Measurements from ENCODE around the gene MSN.
"Not testable (repeated sequence)": the region's sequence is repeated elsewhere in the genome, so short reads cannot be mapped to it uniquely, and the experiment has no call there.

MSN gene

DNA sequence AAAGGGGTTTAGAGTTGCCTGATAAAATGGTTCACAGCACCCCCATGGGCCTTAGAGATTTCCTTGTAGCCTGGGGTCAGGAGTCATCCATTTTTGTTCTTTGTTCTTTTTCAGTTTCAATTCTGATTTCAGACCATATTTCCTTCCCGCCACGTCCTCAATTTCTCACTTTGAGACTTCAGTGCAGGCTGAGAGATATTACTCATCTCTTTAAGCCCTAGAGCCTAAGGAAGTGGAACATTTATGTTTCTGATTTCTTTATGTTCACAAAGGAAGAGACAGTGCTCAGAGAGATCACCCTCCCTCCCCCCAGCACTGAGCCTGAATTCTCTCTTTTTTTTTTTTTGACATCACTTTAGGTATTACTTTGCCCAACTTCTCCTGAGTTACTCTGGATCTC, 56.3 kb downstream of the MSN start:
- DNase-seq: no peak

DNA sequence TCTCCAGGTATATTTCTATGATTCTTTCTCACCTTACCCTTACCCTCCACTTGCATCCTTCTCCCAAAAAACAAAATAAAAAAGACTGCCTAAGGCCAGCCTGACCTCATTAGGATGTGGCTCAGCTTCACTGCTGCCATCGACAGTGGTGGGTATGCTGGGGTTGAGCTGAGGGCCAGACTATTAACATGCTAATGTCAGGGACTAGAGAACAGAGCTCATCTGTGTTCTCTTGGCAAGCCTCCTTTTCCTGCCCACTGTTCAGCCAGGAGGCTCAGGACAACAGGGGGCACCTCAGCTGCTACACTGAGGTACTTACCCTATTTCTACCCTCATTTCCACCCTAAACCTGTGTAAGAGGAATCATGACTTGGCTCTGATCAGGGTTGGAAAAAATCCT, 59.3 kb downstream of the MSN start:
- DNase-seq: no peak

DNA sequence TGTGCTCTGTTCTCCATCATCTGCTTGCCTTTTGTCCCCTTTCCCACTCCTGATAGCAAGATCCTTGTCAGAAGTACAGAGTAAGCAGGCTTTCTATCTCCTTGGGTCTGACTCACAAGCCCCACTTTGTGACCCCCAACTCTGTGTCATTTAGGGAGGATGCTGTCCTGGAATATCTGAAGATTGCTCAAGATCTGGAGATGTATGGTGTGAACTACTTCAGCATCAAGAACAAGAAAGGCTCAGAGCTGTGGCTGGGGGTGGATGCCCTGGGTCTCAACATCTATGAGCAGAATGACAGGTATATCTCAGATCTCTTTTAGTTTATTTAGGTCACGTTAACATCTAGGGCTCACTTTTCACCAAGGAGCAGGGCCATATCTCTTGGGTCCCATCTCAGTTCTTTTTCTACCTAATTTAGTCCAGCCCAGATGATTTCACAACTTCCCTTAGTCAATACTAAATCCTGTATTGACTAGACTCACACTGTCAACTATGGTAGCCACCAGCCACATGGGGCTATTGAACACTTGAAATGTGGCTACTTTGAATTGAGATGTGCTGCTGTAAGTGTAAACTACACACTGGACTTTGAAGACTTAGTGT, 64.3 kb downstream of the MSN start:
- DNase-seq: no peak

DNA sequence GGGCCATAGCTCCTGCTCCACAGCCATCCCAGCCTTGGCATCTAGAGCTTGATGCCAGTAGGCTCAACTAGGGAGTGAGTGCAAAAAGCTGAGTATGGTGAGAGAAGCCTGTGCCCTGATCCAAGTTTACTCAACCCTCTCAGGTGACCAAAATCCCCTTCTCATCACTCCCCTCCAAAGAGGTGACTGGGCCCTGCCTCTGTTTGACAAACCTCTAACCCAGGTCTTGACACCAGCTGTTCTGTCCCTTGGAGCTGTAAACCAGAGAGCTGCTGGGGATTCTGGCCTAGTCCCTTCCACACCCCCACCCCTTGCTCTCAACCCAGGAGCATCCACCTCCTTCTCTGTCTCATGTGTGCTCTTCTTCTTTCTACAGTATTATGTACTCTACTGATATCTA, 73.5 kb downstream of the MSN start:
- DNase-seq: no peak

DNA sequence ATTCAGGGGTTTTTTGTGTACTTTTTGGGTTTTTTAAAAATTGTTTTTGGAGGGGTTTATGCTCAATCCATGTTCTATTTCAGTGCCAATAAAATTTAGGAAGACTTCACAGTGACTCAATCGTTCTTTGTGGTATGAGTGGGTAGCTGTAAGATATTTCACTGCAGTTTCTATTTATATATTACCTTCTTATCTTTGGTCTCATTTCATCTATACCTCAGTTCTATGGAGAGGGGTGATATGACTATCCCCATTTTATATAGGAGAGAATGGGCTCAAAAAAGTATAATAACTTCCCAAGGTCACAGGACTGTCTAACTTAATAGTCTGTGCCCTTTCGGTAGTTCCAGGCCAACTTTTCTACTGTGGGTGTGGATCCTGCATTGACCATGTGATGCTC, 74.4 kb downstream of the MSN start:
- no peak for DNase-seq

DNA sequence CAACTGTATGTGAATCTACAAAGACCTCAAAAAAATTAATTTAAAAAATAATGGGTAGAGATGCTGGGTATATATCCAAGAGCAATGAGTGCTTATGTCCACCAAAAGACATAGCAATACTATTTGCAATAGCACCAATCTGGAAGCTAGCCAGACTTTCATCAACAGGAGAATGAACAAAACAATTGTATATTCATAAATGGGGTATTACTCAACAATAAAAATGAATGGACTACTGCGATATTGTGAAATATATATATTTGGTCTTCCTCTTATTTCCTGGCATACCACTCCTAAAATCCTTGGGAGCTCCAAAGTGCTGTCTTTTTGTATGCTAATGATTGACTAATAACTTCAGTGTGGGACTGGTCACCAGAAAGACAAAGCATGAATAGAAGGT, 77.5 kb downstream of the MSN start:
- no peak for DNase-seq

DNA sequence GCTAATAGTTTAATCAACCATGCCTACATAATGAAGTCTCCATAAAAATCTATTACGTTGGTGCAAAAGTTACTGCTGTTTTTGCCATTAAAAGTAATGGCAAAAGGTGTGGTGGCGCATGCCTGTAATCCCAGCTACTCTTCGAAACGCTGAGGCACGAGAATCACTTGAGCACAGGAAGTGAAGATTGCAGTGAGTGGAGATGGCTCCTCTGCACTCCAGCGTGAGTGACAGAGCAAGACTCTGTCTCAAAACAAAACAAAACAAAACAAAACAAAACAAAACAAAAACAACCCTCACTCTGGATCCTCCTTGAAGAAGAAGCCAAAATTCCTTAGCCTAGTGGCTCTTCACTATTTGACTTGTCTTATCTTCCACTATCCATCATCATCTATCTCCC, 78.0 kb downstream of the MSN start:
- no peak for DNase-seq

DNA sequence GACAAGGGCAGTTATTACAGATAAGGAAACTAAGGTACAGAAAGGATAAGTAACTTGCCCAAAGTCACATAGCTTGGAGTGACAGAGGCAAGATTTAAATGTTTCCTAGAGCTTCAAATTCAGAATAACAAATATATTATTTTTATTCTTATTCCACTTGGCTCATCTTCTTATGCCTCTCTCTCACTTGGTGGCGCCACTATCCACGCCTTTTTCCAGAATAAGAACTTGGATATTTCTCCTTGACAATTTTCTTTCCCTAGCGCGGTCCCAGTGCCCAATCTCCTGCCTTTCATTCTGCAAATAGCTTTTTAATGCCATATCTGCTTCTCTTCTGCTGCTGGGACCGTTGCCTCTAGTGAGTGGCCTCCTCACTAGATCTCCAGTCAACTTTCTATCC, 78.5 kb downstream of the MSN start:
- no peak for DNase-seq

DNA sequence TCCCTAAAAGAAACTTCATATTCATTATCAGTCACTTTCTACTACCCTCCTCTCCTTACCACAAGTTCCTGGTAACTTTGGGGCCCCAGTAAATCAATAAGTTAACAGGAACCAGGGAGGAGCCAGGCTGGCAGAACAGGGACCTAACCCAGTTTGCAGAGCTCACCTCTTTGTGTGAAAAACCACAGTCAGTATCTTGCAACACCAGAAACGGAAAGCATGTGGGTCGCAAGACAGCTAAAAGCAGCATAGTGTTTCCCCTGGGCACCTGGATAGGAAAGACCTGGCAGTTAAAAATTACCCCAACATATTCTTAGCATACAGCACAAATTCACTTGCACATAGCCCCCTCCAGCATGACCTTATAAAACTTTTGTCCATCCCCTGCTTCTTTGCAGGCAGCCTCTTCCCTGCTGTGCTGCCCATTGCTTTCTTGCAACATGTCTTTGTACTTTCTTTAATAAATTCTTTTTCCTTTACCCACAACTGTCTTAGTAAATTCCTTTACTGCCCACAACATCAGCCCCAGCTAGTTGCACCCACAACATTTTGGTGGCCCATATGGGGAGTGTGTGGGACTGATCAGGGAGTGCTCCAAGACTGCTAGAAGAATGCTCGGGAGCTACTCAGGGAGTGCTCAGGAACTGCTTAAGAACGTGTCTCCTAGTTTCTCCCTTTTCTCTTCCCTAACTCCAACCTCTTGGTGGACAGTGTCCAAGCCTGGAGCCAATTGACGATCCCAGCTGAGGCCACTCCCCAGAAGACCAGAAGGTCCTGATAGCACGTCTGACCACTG, 83.4 kb downstream of the MSN start:
- DNase-seq: no peak

DNA sequence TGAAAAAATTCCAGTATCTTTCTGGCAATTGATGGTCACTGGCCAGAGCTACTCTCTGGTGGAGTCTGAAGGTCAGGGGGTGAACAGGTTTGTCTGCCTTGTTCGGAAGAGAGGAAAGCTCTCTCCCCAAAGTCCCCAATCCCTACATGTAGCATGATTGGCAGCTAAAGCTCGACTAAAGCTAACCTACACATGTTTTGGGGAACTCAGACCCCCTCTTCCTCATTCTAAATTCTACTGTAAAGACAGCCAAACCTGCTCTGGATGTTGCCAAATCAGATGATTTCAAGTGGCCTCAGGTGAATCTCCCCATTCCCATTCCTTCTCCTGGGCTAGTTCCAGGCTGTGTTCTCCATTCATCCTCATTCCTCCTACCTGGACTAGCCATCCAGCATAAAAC, 84.1 kb downstream of the MSN start:
- no peak for DNase-seq

DNA sequence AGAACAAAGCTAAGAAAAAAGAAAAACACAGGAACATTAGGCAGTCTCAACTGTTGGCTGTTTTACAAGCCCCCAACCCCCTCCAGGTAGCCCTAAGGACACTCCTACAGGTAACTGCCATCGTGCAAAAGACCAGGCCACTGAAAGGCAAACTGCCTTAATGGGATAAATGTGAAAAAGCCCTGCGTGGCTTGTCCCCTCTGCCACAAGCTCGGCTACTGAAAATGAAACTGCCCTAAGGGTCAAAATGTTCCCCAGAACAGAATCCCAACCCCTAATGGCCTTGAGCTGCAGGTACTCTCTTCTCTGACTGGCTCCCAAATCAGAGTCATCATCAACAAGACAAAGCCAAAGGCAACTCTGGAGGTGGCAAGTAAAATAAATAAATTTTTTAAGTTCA, 84.8 kb downstream of the MSN start:
- no peak for DNase-seq

DNA sequence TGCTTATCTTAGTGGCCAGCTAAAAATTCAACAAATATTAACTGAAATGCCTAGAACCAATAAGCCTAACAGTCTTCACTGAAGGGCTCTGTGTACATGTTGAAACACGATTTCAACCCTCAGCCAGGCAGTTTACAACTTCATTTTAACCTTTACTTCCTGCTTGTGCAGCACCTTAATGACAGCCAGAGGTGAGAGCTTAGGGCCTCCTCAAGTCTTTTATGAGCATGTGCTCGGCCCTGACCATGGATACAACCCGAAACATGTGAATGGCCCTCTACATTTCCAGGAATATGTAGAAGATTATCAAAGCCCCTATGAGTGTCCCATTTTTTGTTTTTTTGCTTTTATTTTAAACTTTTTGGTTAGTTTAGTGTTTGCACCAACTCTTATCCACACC, 88.3 kb downstream of the MSN start:
- no peak for DNase-seq

DNA sequence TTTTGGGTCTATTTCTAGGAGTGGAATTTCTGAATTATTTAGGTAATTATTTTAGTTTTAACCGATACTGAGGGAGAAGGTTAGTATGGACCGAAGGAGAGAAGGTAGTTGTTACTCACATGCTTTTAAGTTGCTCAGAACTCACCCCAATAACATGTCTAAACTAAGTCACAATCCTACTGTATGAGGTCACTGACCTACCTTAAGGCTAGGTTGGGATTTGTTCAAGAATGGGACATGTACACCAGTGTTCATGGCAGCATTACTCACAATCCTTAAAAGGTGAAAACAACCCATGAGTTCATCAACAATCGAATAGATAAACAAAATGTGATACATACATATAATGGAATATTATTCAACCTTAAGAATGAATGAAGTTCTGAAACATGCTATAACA, 90.5 kb downstream of the MSN start:
- no peak for DNase-seq

DNA sequence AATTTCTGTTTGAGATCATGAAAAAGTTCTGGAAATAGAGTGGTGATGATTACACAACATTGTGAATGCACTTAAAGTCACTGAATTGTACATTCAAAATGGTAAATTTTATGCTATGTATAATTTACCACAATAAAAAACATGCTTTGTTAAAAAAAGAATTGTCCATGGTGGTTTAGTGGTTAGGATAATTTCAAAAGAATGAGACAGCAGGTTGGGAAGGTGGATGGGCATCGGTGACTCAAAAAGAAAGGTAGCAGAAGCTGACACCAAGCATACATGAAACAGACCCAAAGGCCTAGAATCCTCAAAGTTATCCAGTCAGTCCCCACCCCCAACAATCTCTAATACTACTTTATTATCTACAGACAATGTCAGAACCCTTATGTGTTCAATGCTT, 91.1 kb downstream of the MSN start:
- no peak for DNase-seq

DNA sequence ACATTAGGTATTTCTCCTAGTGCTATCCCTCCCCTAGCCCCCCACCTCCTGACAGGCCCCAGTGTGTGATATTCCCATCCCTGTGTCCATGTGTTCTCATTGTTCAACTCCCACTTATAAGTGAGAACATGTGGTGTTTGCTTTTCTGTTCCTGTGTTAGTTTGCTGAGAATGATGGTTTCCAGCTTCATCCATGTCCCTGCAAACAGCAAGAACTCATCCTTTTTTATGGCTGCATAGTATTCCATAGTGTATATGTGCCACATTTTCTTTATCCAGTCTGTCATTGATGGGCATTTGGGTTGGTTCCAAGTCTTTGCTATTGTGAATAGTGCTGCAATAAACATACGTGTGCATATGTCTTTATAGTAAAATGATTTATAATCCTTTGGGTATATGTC, 92.1 kb downstream of the MSN start:
- DNase-seq: not testable (repeated sequence)

DNA sequence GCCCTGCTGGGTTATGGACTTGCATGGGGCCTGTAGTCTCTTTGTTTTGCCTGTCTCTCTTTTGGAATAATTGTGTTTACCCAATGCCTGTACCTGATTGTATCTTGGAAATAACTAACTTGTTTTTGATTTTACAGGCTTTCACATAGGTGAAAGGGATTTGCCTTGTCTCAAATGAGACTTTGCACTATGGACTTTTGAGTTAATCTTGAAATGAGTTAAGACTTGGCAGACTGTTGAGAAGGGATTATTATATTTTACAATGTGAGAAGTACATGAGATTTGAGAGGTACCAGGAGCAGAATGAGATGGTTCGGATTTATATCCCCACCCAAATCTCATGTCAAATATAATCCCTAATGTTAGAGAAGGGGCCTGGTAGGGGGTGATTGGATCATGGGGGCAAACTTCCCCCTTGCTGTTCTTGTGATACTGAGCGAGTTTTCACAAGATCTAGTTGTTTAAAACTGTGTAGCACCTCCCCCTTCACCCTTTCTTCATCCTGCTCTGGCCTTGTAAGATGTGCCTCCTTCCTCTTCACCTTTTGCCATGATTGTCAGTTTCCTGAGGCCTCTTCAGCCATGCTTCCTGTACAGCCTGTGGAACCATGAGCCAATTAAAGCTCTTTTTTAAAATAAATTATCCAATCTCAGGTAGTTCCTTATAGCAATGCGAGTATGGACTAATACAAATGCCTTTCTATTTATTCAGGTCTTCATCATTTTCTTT, 102.3 kb downstream of the MSN start:
- no peak for DNase-seq

DNA sequence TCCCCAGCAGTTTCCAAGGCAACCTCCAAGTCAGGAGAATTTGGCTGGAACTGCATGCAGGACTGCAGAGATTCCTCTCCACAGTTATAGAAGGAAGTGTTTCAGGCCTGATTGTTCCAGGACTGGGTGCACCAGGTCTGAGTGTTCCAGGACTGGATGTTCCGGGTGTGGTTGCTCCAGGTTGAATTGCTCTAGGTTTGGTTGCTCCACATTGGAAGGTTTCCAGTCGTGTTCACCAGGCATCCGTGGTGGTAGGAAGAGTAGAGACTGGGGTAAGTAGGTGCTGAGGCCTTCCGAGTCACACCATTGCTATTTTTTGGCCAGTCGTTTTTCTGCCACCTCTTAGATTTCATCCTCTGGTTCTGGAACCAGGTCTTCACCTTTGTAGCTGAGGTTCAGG, 105.4 kb downstream of the MSN start:
- no peak for DNase-seq

DNA sequence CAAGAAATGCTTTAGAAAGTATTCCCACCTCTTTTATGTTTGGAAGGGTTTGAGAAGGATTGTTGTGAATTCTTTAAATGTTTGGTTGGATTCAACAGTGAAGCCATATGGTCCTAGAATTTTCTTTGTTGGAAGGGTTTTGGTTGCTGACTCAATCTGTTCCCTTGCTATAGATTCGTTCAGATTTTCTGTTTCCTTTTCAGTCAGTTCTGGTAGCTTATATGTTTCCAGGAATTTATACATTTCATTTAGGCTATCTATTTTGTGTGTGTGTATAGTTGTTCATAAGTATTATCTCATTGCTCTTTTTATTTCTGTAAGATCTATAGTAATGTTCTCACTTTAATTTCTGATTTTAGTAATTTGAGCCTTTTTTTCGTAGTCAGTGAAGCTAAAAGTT, 114.4 kb downstream of the MSN start:
- DNase-seq: no peak

DNA sequence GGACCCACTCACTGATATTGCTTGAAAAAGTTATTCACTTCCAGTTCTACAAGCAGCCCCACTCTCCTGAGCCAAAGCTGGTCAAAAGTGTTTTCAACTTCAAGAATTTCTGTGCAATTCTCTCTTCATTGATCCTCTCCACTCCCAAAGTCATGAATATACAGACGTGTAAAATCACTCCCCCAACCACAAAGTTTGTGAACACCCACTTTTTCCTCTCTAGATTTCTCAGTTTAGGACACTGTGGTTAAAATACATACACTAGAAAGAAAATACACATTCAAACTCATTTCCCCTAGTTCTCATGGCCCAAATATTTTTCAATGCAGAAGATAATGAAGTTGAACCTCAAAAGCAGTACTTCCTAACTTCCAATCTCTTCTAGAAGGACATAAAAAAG, 116.3 kb downstream of the MSN start:
- no peak for DNase-seq

All from NCI-H1694 (cell line).